ENCODE data around the gene RSRC1.

RSRC1 gene

GRCh38 chr3:158463556-158463955, 353.7 kb downstream of the RSRC1 start:
- H3K27ac ChIP-seq (ENCODE audit: low read depth, low read length) = no peak overlapping the region
- no peaks in the 10 kb centered on the region for H3K27me3 ChIP-seq (ENCODE audit: low read length)
- no peak overlapping the region for H3K9ac ChIP-seq (ENCODE audit: low read length)
- no peaks in the 10 kb centered on the region for H3K9me3 ChIP-seq (ENCODE audit: insufficient read depth, low read length)
- no peak overlapping the region for H3K4me3 ChIP-seq (ENCODE audit: insufficient read depth, low read length, poor library complexity, severe bottlenecking)
- no peaks in the 10 kb centered on the region for H4K20me1 ChIP-seq (ENCODE audit: low read depth, low read length)
- 0 out of 2 replicates have a peak, but pooled peaks cover 4% of the 10 kb centered on the region for H3F3A ChIP-seq (ENCODE audit: insufficient read depth)
- TF ChIP-seq EZH2phosphoT487 (conservative IDR thresholded peaks at IDR 0.05; ENCODE audit: low read length) (no peak), CTCF (IDR thresholded peaks at IDR 0.05; ENCODE audit: insufficient read depth, low read length, poor library complexity, severe bottlenecking) (no peak)
- no peaks in the 10 kb centered on the region for H3K9me2 ChIP-seq (replicated peaks; ENCODE audit: insufficient read depth, low read length)
- H3K36me3 ChIP-seq (ENCODE audit: low read length) = no peaks in the 10 kb centered on the region
- H3K4me2 ChIP-seq (ENCODE audit: low read depth, low read length, poor library complexity, severe bottlenecking) = no peak overlapping the region
- H2AFZ ChIP-seq (ENCODE audit: low read depth, low read length, severe bottlenecking) = no peak overlapping the region
- no peaks in the 10 kb centered on the region for H3K79me2 ChIP-seq (ENCODE audit: insufficient read depth, low read length)

- Histone ChIP-seq H4K20me1 (ENCODE audit: low read depth, low read length) (no peaks in the 10 kb centered on the region), H3K9me3 (ENCODE audit: insufficient read depth, low read length) (no peaks in the 10 kb centered on the region), H3K27me3 (ENCODE audit: low read length) (no peaks in the 10 kb centered on the region), H3K9ac (ENCODE audit: low read length) (no peak overlapping the region), H3K79me2 (ENCODE audit: insufficient read depth, low read length) (no peaks in the 10 kb centered on the region), H3K36me3 (ENCODE audit: low read length) (no peaks in the 10 kb centered on the region; the same call in 1 of the 2 replicates), H3K9me2 (replicated peaks; ENCODE audit: insufficient read depth, low read length) (no peaks in the 10 kb centered on the region), H3F3A (ENCODE audit: insufficient read depth) (0 out of 2 replicates have a peak, but pooled peaks cover 1% of the 10 kb centered on the region), H3K4me2 (ENCODE audit: low read depth, low read length, poor library complexity, severe bottlenecking) (no peak overlapping the region), H3K27ac (ENCODE audit: low read depth, low read length) (no peak overlapping the region), H2AFZ (ENCODE audit: low read depth, low read length, severe bottlenecking) (no peak overlapping the region), H3K4me3 (ENCODE audit: insufficient read depth, low read length, poor library complexity, severe bottlenecking) (no peak overlapping the region)
- TF ChIP-seq EZH2phosphoT487 (conservative IDR thresholded peaks at IDR 0.05; ENCODE audit: low read length) (no peak), CTCF (IDR thresholded peaks at IDR 0.05; ENCODE audit: insufficient read depth, low read length, poor library complexity, severe bottlenecking) (no peak)
These were observed 355.2 kb downstream of the RSRC1 start for GRCh38 chr3:158465074-158465473.

- Histone ChIP-seq H3K27me3 (ENCODE audit: low read length) (no peaks in the 10 kb centered on the region), H3K79me2 (ENCODE audit: insufficient read depth, low read length) (no peaks in the 10 kb centered on the region), H3K9me3 (ENCODE audit: insufficient read depth, low read length) (no peaks in the 10 kb centered on the region), H2AFZ (ENCODE audit: low read depth, low read length, severe bottlenecking) (no peak overlapping the region), H3K4me2 (ENCODE audit: low read depth, low read length, poor library complexity, severe bottlenecking) (no peak overlapping the region), H4K20me1 (ENCODE audit: low read depth, low read length) (no peaks in the 10 kb centered on the region), H3K9me2 (replicated peaks; ENCODE audit: insufficient read depth, low read length) (no peaks in the 10 kb centered on the region), H3K27ac (ENCODE audit: low read depth, low read length) (no peak overlapping the region), H3K4me3 (ENCODE audit: insufficient read depth, low read length, poor library complexity, severe bottlenecking) (no peak overlapping the region), H3K9ac (ENCODE audit: low read length) (no peak overlapping the region), H3K36me3 (ENCODE audit: low read length) (peaks cover 6% of the 10 kb centered on the region; the same call in 1 of the 2 replicates), H3F3A (ENCODE audit: insufficient read depth) (no peaks in the 10 kb centered on the region)
- TF ChIP-seq EZH2phosphoT487 (conservative IDR thresholded peaks at IDR 0.05; ENCODE audit: low read length) (no peak), CTCF (IDR thresholded peaks at IDR 0.05; ENCODE audit: insufficient read depth, low read length, poor library complexity, severe bottlenecking) (no peak)
These were observed 361.2 kb downstream of the RSRC1 start for GRCh38 chr3:158470944-158471638.

All from SU-DHL-6 (cell line).